Upper lobe of left lung (tissue), 6 donors: ENCODE data around the gene CPNE7. TPM values are rescaled to one million over a fixed set of nuclear protein-coding genes. Genes with fewer than 3 reads are reported as not detected.
A peak's percentile ranks its signal among the peaks of the same experiment; 100 is the strongest.

Experiments
- ATAC-seq, 2 donors: fragments of 200-7000 bp; cut with Tn5 transposase; one replicate each; pipeline ENCODE4 v1.9.1; 2022; ENCODE audit warnings: mild to moderate bottlenecking in 2 of 2, moderate library complexity in 2 of 2; ENCODE audit not compliant: low FRiP score in 2 of 2
- DNase-seq, 2 donors: peaks; one replicate each; pipeline ENCODE4 v3.0.0-alpha.2; 2019 to 2020
- H3K27ac ChIP-seq, 4 donors: fragments of 200-600 bp; sonication (generic); one replicate each; pipeline ENCODE4 v1.5.1; 2016 to 2019
- H3K27me3 ChIP-seq, 4 donors: fragments of 200-600 bp; sonication (generic); one replicate each; pipeline ENCODE4 v1.5.1; 2017 to 2019
- H3K36me3 ChIP-seq, 4 donors: fragments of 200-600 bp; sonication (generic); one replicate each; pipeline ENCODE4 v1.5.1; 2016 to 2019
- H3K4me1 ChIP-seq, 4 donors: fragments of 200-600 bp; sonication (generic); one replicate each; pipeline ENCODE4 v1.5.1; 2018 to 2019
- H3K4me3 ChIP-seq, 4 donors: fragments of 200-600 bp; sonication (generic); one replicate each; pipeline ENCODE4 v1.5.1; 2017 to 2019; ENCODE audit warnings: mild to moderate bottlenecking in 2 of 4, moderate library complexity in 1 of 4
- H3K9me3 ChIP-seq, 4 donors: fragments of 200-600 bp; sonication (generic); one replicate each; pipeline ENCODE4 v1.5.1; 2018 to 2019
- CTCF ChIP-seq, 6 experiments: fragments of 450-650 bp in 4 of 6; fragments of 200-600 bp in 2 of 6; sonication (generic) in 2 of 6; IDR thresholded peaks; one replicate each; pipeline ENCODE4 v1.5.1; 2016 to 2019; ENCODE audit warnings: antibody characterized with exemption in 6 of 6
- EP300 ChIP-seq, 4 donors: sonication (generic); formaldehyde crosslinking; IDR thresholded peaks; one replicate each; pipeline ENCODE4 v1.5.1; 2017; ENCODE audit warnings: antibody characterized with exemption in 4 of 4, control low read depth in 2 of 4
- POLR2A ChIP-seq, 4 donors: fragments of 450-650 bp; IDR thresholded peaks; one replicate each; pipeline ENCODE4 v1.5.1; 2016 to 2017; ENCODE audit warnings: antibody characterized with exemption in 4 of 4, mild to moderate bottlenecking in 2 of 4
- POLR2AphosphoS5 ChIP-seq, 2 donors: sonication (generic); formaldehyde crosslinking; IDR thresholded peaks; one replicate each; pipeline ENCODE4 v1.5.1; 2017; ENCODE audit warnings: antibody characterized with exemption in 2 of 2
- WGBS, 2 donors: methylation state at CpG; one replicate each; pipeline ENCODE4 v1.1.5; 2017 to 2018; 5-methylcytosine and 5-hydroxymethylcytosine counted together
- total RNA-seq, 6 donors: library from RNA; depleted of rRNA in 4 of 6; stranded (reverse); fragments of >200 nt in 4 of 6; gene quantifications; one replicate each; pipeline versions ENCODE4 v1.1.0 to v1.2.1, GENCODE V29; 2016 to 2021
- donor health status: DM: no; HTN: no; CAD: no; lungs with moderate emphysema.
- donor health status: DM: no; HTN: yes; CAD: no; lungs with severe emphysema.

CPNE7 gene
- total RNA-seq, 6 donors from 2014 or later: 1.4 to 14.7 (median 3.6) TPM; not detected in 2

- Histone ChIP-seq H3K9me3 (no peaks in the 10 kb centered on the region), H3K4me3 (no peak overlapping the region), H3K27ac (no peak overlapping the region), H3K4me1 (peaks cover 12 to 21% (median 14%) of the 10 kb centered on the region in 4 donors), H3K36me3 (no peaks in the 10 kb centered on the region), H3K27me3 (no peaks in the 10 kb centered on the region)
- DNase-seq: no peak
- 76 to 78% methylated on average over 8 to 10 of the region's 10 CpGs for WGBS, 2 donors
- TF ChIP-seq POLR2AphosphoS5 (IDR thresholded peaks at IDR 0.05) (no peak), POLR2A (IDR thresholded peaks at IDR 0.05) (no peak), CTCF (IDR thresholded peaks at IDR 0.05) (no peak), EP300 (IDR thresholded peaks at IDR 0.05) (no peak)
- no peak for ATAC-seq
Observed at GRCh38 chr16:89638455-89638854, 62.9 kb downstream of the CPNE7 start.

- H3K36me3 ChIP-seq: peaks cover 0 to 3% (median 1%) of the 10 kb centered on the region in 4 donors
- H3K27ac ChIP-seq: no peak overlapping the region
- H3K4me1 ChIP-seq: peaks cover 12 to 21% (median 14%) of the 10 kb centered on the region in 4 donors
- 59 to 63% methylated on average over 5 to 6 of the region's 6 CpGs for WGBS, 2 donors
- H3K27me3 ChIP-seq: no peaks in the 10 kb centered on the region
- TF ChIP-seq CTCF (IDR thresholded peaks at IDR 0.05) (no peak), POLR2AphosphoS5 (IDR thresholded peaks at IDR 0.05) (no peak), EP300 (IDR thresholded peaks at IDR 0.05) (no peak), POLR2A (IDR thresholded peaks at IDR 0.05) (no peak)
- H3K9me3 ChIP-seq: no peaks in the 10 kb centered on the region
- no peak overlapping the region for H3K4me3 ChIP-seq
- no peak for ATAC-seq
- DNase-seq: no peak
Observed at GRCh38 chr16:89639385-89639784, 63.8 kb downstream of the CPNE7 start.

- ATAC-seq (no peak), DNase-seq (no peak)
- Histone ChIP-seq H3K9me3 (no peaks in the 10 kb centered on the region), H3K27ac (no peak overlapping the region), H3K27me3 (no peaks in the 10 kb centered on the region), H3K4me3 (peak overlapping the region in 2 of 4 donors; percentile 39 to 41), H3K4me1 (peaks cover 12 to 21% (median 14%) of the 10 kb centered on the region in 4 donors), H3K36me3 (peaks cover 16 to 25% (median 23%) of the 10 kb centered on the region in 4 donors)
- WGBS, 2 donors: 41 to 44% methylated on average over 13 to 14 of the region's 14 CpGs
- TF ChIP-seq EP300 (IDR thresholded peaks at IDR 0.05): no peak
- no peak for TF ChIP-seq POLR2AphosphoS5 (IDR thresholded peaks at IDR 0.05)
- TF ChIP-seq CTCF (IDR thresholded peaks at IDR 0.05): no peak
- TF ChIP-seq POLR2A (IDR thresholded peaks at IDR 0.05): no peak
Observed at GRCh38 chr16:89641458-89642119, 66.0 kb downstream of the CPNE7 start.

GRCh38 chr16:89642574-89642973 is 67.0 kb downstream of the CPNE7 start:
- 79 to 82% methylated on average over 13 of the region's 13 CpGs for WGBS, 2 donors
- Histone ChIP-seq H3K36me3 (peaks cover 16 to 34% (median 31%) of the 10 kb centered on the region in 4 donors), H3K4me3 (no peak overlapping the region), H3K27me3 (no peaks in the 10 kb centered on the region), H3K9me3 (no peaks in the 10 kb centered on the region), H3K27ac (no peak overlapping the region), H3K4me1 (peaks cover 12 to 21% (median 14%) of the 10 kb centered on the region in 4 donors)
- no peak for TF ChIP-seq POLR2A (IDR thresholded peaks at IDR 0.05)
- TF ChIP-seq CTCF (IDR thresholded peaks at IDR 0.05): no peak
- no peak for TF ChIP-seq POLR2AphosphoS5 (IDR thresholded peaks at IDR 0.05)
- no peak for TF ChIP-seq EP300 (IDR thresholded peaks at IDR 0.05)
- ATAC-seq (no peak), DNase-seq (no peak)
